HG03175 (cell line): Measurements from ENCODE around the gene GNAL.
"Not testable (repeated sequence)": the region's sequence is repeated elsewhere in the genome, so short reads cannot be mapped to it uniquely, and the experiment has no call there.

Source experiments
- ATAC-seq: cut with Tn5 transposase; IDR thresholded peaks from one replicate; pipeline ENCODE4 v1.9.1; 2021; ENCODE audit warnings: mild to moderate bottlenecking, moderate library complexity; ENCODE audit not compliant: unreplicated experiment

GNAL gene

DNA sequence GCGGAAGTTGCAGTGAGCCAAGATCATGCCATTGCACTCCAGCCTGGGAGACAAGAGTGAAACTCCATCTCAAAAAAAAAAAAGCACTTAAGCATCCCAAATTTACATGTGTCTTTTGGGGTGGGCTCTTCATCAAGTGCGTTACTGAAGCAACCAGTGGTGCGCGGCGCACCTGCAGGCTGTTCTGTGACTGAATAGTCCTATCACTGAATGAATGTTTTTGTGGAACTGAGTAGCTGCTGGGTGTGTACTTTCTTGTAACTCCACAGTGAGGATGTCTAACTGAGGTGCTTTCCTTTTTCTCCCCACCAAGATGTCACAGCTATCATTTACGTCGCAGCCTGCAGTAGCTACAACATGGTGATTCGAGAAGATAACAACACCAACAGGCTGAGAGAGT, 179.2 kb downstream of the GNAL start:
- no peak for ATAC-seq

DNA sequence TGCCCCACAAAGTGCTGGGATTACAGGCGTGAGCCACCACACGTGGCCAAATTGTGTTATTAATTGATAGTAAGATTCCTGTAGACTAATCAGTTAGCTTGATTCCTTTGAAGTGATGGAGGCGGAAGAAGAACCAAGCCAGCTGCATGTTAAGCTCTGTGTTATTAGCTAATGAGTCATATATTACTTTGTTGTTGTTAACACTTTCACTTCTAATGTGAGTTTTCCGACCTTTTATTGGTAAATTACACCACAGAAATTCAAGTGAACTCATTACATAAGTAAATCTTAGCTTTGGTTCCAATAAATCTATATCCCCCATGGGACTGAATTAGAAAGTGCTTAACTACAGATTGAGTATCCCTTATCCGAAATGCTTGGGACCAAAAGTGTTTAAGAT, 182.4 kb downstream of the GNAL start:
- peak; percentile 74 for ATAC-seq

- no peak for ATAC-seq
Measured at GRCh38 chr18:11872479-11873136, 183.5 kb downstream of the GNAL start.

DNA sequence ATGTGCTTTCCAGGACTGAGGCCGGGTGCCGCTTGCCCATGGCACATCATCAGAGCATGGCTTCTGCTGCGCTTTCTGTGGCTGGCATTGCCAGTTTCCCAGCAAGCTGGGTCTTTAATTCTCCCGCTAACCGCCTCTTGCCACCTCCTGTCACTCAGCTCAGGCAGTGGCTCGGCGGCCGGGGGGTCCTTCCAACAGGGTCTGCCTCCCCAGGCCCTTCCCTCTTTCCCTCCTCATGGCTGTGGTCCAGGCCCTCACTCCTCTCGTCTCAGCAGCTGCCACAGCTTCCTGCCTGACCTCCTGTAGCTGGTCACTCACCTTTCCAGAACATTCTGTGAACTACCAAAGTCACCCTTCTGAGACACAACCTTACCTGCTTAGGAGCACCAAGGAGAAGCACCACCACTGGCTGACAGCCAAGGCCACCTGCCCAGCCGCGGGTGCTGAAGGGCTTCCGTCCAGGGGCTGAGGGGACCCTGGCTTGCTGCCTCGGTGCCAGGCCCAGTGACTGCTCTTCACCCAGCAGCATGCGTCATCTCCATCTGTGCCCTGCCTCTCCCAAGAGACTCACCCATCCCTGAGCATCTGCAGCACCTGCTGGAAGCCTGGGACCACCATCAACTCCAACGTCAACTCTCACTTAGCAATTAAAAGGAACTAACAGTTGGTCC, 184.7 kb downstream of the GNAL start:
- ATAC-seq = no peak

- no peak for ATAC-seq
Measured at GRCh38 chr18:11874676-11875075, 185.6 kb downstream of the GNAL start.

- no peak for ATAC-seq
Measured at GRCh38 chr18:11877497-11878135, 188.6 kb downstream of the GNAL start.

GRCh38 chr18:11880586-11881304, 191.7 kb downstream of the GNAL start:
- ATAC-seq = no peak

GRCh38 chr18:11882636-11883035, 193.6 kb downstream of the GNAL start:
- no peak for ATAC-seq

DNA sequence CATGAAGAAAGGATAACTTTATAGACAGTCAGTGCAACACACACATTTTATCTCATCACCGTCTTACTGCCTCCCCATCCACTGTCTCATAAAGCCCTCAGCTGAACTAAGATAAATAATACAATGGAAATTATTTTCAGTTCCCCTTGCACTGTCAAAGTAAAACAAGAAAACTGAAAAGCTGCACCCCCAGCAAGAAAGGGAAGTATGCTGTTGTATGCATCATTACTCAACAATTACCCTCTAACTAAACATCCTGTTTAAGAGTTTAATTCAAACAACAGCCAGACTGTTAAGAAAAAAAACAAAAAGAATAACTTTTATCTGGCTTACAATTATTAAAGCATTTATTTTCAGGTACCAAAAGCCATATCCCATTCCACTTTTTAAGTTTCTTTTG, 194.1 kb downstream of the GNAL start:
- ATAC-seq = peak; percentile 90

GRCh38 chr18:11884396-11885030, 195.4 kb downstream of the GNAL start:
- ATAC-seq = no peak

GRCh38 chr18:11885278-11885947, 196.3 kb downstream of the GNAL start:
- ATAC-seq = no peak

DNA sequence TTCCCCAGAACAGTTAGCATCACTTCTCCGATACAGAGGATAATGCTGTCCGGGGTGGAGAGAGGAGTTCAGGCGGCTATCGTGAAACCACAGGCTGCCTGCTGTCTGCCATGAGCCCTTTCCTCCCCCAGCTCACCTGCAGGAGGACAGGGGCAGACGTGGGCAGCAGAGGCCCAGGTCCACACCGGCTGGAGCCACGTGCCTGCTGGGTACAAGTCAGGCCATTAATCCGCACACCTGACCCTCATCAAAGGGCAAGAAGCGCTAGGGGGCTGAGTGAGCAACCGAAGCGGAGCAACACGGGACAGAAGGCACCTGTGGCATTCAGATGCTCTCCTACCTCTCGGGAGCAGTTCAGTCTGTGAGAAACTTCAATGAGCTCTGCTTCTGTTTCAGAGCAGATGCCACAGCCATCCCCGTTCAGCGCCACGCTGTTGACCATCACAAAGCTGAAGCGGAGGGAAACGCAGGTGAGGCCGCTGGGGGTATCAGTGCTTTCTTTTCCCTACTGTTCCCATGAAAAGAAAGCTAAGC, 197.6 kb downstream of the GNAL start:
- ATAC-seq = no peak

DNA sequence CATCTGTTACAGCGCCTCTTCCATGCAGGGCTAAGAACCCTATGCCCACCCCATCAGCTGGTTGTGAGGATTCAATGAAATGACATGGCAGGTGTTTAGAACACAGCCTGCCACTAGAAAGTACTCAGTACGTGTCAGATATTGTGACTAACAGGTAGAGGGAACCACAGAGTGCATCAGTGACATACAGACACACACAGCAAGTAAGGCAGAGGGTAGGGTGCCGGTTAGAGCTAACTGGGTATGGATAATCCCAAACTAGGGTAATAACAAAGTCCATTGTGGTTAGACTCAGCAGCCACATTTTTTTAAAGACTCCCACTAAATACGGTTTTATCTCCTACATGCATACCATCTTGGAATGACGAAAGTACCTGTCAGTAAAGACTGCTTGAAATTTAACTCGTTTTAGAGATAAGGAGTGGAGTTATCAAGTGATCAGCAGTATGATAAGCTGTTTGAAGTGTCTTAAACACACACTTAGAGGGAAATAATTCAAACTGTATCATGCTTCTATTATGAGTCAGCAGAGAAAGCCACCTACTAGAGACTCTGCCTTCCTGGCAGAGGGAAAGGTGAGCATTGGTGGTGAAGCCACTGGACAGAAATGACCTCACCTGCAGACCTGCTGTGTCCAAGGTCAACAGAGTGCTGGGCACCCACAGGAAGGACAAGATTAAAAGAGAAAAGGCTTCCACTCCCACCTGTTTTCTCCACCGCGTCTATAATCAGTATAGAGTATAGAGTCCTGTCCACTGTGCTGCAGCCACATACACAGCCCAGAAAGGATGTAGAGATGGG, 198.5 kb downstream of the GNAL start:
- ATAC-seq = no peak

DNA sequence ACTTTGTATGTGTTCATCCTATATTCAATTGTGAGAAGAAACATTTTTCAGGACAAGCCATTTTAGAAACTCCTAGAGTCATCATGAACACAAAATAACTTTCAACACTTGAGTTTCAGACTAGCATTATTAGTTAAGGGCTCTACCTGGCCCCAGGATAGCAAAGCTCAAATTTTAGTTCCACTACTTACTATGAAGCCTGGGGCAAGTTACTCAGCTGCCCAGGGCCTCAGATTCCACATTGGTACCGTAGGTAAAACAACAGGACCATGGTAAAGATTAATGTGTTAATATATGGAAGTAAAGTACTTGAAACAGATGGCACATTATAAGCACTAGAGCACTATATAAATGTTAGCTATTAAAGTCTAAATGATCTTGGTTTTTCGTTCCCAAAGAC, 199.7 kb downstream of the GNAL start:
- no peak for ATAC-seq

DNA sequence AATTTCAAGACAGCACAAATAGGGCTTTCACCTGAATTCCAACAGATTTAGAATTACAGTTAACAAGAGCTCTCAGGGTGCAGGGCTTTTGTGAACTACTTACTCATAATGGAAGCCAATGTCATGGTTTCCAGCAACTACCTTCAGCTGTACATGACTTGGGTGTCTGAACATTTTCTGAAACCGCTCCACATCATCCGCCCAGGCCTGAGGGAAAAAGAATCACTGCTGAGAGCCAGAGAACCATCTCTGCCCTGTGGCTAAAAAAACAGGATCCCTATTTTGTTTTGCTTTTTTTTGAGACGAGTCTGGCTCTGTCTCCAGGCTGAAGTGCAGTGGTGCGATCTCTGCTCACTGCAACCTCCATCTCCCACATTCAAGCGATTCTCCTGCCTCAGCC, 200.2 kb downstream of the GNAL start:
- ATAC-seq = no peak

DNA sequence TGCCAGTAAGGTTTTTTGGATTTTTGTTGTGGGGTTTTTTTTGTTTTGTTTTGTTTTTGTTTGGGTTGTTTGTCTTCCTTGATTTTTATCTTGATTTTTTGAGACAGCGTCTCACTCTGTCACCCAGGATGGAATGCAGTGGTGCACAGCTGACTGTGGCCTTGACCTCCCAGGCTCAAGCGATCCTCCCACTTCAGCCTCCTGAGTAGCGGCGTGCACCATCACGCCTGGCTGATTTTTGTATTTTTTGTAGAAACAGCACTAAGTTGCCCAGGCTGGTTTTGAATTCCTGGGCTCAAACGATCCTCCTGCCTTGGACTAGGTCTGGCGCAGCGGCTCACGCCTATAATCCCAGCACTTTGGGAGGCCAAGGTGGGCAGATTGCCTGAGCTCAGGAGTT, 202.7 kb downstream of the GNAL start:
- ATAC-seq = no peak

- ATAC-seq = not testable (repeated sequence)
Measured at GRCh38 chr18:11892438-11892837, 203.4 kb downstream of the GNAL start.

DNA sequence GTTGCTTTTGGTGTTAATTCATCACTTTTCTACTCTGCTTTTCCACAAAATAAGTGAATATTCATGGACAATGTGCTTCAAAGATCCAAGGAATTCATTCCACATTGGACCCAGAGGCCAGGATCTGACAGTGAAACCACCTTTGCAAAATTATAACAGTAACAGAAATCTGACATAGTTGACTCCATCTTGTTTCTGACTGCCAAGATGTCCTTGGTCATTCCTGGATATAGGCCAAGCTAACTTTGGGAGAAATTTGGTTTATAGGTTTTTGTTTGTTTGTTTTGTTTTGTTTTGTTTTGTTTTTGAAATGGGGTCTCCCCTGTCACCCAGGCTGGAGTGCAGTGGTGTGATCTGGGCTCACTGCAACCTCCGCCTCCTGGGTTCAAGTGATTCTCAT, 208.7 kb downstream of the GNAL start:
- ATAC-seq = no peak

DNA sequence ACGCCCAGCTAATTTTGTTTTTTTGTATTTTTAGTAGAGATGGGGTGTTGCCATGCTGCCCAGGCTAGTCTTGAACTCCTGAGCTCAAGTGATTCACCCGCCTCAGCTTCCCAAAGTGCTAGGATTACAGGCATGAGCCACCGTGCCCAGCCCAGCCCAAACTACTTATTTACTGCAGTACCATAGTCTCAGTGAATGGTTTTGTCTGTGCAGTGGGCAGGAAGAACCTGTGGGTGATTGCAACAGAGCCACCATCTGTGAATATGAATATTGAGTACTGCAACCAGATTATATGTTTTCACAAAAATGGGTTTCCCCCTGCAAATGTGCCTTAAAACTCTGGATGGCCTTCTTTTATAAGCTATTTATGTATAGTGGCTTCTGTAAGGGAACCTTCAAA, 210.0 kb downstream of the GNAL start:
- no peak for ATAC-seq
